WTC11 (cell line): Measurements from ENCODE around the gene RNF19B. TPM values are rescaled to one million over a fixed set of nuclear protein-coding genes. Genes with fewer than 3 reads are reported as not detected.

ENCODE experiments used
- ATAC-seq: fragments of 200-7000 bp; cut with Tn5 transposase; 2 replicates; pipeline ENCODE4 v1.10.0; 2021; ENCODE audit warnings: mild to moderate bottlenecking, moderate library complexity
- CTCF ChIA-PET: fragments of 300-600 bp; sonication (Branson Sonifier 250); formaldehyde crosslinking; loops from one replicate; lab custom pipeline; 2021; ENCODE audit warnings: antibody characterized with exemption; lab: Charles Lee
- POLR2A ChIA-PET: fragments of 350-600 bp; sonication (Branson Sonifier 250); formaldehyde crosslinking; loops from one replicate; lab custom pipeline; 2021; ENCODE audit warnings: antibody characterized with exemption; lab: Charles Lee
- DNase-seq: peaks from one replicate; pipeline ENCODE4 v3.0.0; 2021; ENCODE audit warnings: low spot score
- H3K27ac Mint-ChIP-seq: 2 replicates; pipeline ENCODE4 v1.8.0; 2021; ENCODE audit warnings: mixed read lengths
- H3K27me3 Mint-ChIP-seq: 2 replicates; pipeline ENCODE4 v1.8.0; 2021; ENCODE audit warnings: low read depth, mild to moderate bottlenecking, moderate library complexity, mixed read lengths
- H3K36me3 Mint-ChIP-seq: 2 replicates; pipeline ENCODE4 v1.8.0; 2021; ENCODE audit warnings: mixed read lengths
- H3K4me1 Mint-ChIP-seq: 2 replicates; pipeline ENCODE4 v1.8.0; 2022; ENCODE audit warnings: mixed read lengths
- H3K4me3 Mint-ChIP-seq: 2 replicates; pipeline ENCODE4 v1.8.0; 2021; ENCODE audit warnings: mild to moderate bottlenecking, moderate library complexity, mixed read lengths
- H3K9me3 Mint-ChIP-seq: 2 replicates; pipeline ENCODE4 v1.8.0; 2021; ENCODE audit warnings: mixed read lengths
- ATF6 ChIP-seq: sonication (generic); formaldehyde crosslinking; IDR thresholded peaks from 2 replicates; pipeline ENCODE4 v1.8.1; 2023; ENCODE audit warnings: mild to moderate bottlenecking, missing genetic modification reagents
- CREB1 ChIP-seq: sonication (generic); formaldehyde crosslinking; IDR thresholded peaks from 2 replicates; pipeline ENCODE4 v1.8.0; 2023; ENCODE audit warnings: mild to moderate bottlenecking, missing genetic modification reagents
- E2F5 ChIP-seq: sonication (generic); formaldehyde crosslinking; IDR thresholded peaks from 2 replicates; pipeline ENCODE4 v1.8.1; 2022; ENCODE audit warnings: mild to moderate bottlenecking, moderate library complexity, missing genetic modification reagents
- ESRRA ChIP-seq: sonication (generic); formaldehyde crosslinking; IDR thresholded peaks from 2 replicates; pipeline ENCODE4 v1.8.1; 2022; ENCODE audit warnings: mild to moderate bottlenecking, missing genetic modification reagents, borderline replicate concordance
- FOXP4 ChIP-seq: sonication (generic); formaldehyde crosslinking; IDR thresholded peaks from 2 replicates; pipeline ENCODE4 v1.8.0; 2022; ENCODE audit warnings: mild to moderate bottlenecking, missing genetic modification reagents
- GABPB1 ChIP-seq: sonication (generic); formaldehyde crosslinking; IDR thresholded peaks from 2 replicates; pipeline ENCODE4 v1.8.1; 2023; ENCODE audit warnings: mild to moderate bottlenecking, missing genetic modification reagents
- HMGA2 ChIP-seq: fragments of 250-450 bp; sonication (Bioruptor Pico); IDR thresholded peaks from 2 replicates; pipeline ENCODE4 v1.4.0; 2021; ENCODE audit warnings: mild to moderate bottlenecking, moderate library complexity
- HMGXB4 ChIP-seq: sonication (generic); formaldehyde crosslinking; IDR thresholded peaks from 2 replicates; pipeline ENCODE4 v1.8.1; 2023; ENCODE audit warnings: mild to moderate bottlenecking, moderate library complexity, missing genetic modification reagents
- IRF2 ChIP-seq: sonication (generic); formaldehyde crosslinking; IDR thresholded peaks from 2 replicates; pipeline ENCODE4 v1.8.0; 2022; ENCODE audit warnings: low read depth, missing genetic modification reagents, borderline replicate concordance
- MLX ChIP-seq: sonication (generic); formaldehyde crosslinking; IDR thresholded peaks from 2 replicates; pipeline ENCODE4 v1.8.1; 2023; ENCODE audit warnings: mild to moderate bottlenecking, missing genetic modification reagents, moderate library complexity
- NFYB ChIP-seq: sonication (generic); formaldehyde crosslinking; conservative IDR thresholded peaks from 2 replicates; pipeline ENCODE4 v1.8.0; 2022; ENCODE audit warnings: low read depth, missing genetic modification reagents
- NR3C1 ChIP-seq: sonication (generic); formaldehyde crosslinking; conservative IDR thresholded peaks from 2 replicates; pipeline ENCODE4 v1.8.1; 2023; ENCODE audit warnings: low read depth, mild to moderate bottlenecking, missing genetic modification reagents
- PRDM15 ChIP-seq: sonication (generic); formaldehyde crosslinking; IDR thresholded peaks from 2 replicates; pipeline ENCODE4 v1.8.0; 2022; ENCODE audit warnings: missing genetic modification reagents
- TP53 ChIP-seq: sonication (generic); formaldehyde crosslinking; IDR thresholded peaks from 2 replicates; pipeline ENCODE4 v1.8.1; 2023; ENCODE audit warnings: mild to moderate bottlenecking, missing genetic modification reagents
- ZMAT4 ChIP-seq: fragments of 250-450 bp; sonication (Bioruptor Pico); IDR thresholded peaks from 2 replicates; pipeline ENCODE4 v1.9.0; 2021; ENCODE audit warnings: mild to moderate bottlenecking
- ZNF512 ChIP-seq: sonication (generic); formaldehyde crosslinking; IDR thresholded peaks from 2 replicates; pipeline ENCODE4 v1.8.1; 2022; ENCODE audit warnings: missing genetic modification reagents, borderline replicate concordance
- ZNF671 ChIP-seq: fragments of 250-450 bp; sonication (Bioruptor Pico); IDR thresholded peaks from 2 replicates; pipeline ENCODE4 v1.8.0; 2021; ENCODE audit warnings: mild to moderate bottlenecking
- total RNA-seq: library from RNA; stranded (reverse); gene quantifications from 3 replicates; pipeline ENCODE4 v1.2.3, GENCODE V29; 2021

The RNF19B gene
- total RNA-seq, 1 experiment from 2014 or later = 21.9 TPM

- DNase-seq (no peak), ATAC-seq (no peak)
- CTCF ChIA-PET = interaction anchor here (1.8 kb wide), 1 partner anchor 18 kb away, joined by 6 read pairs; no protein-coding TSS in a partner anchor
- Mint-ChIP-seq H3K4me3 (no peak overlapping the region), H3K9me3 (no peaks in the 10 kb centered on the region), H3K4me1 (peaks cover 52% of the 10 kb centered on the region), H3K27ac (no peak overlapping the region), H3K36me3 (no peaks in the 10 kb centered on the region), H3K27me3 (peaks cover 3% of the 10 kb centered on the region; the same call in 1 of the 2 replicates)
- POLR2A ChIA-PET = no interaction called here
- TF ChIP-seq FOXP4 (CRISPR knock-in tag) = no peak
- TF ChIP-seq HMGA2 (CRISPR knock-in tag) = no peak
- TF ChIP-seq CREB1 (CRISPR knock-in tag) = no peak
- TF ChIP-seq HMGXB4 (CRISPR knock-in tag) = no peak
- TF ChIP-seq MLX (CRISPR knock-in tag) = no peak
- TF ChIP-seq ESRRA (CRISPR knock-in tag) = no peak
- TF ChIP-seq NFYB (CRISPR knock-in tag) = no peak
- no peak for TF ChIP-seq ZNF512 (CRISPR knock-in tag)
- no peak for TF ChIP-seq NR3C1
- no peak for TF ChIP-seq ATF6 (CRISPR knock-in tag)
- TF ChIP-seq IRF2 (CRISPR knock-in tag) = no peak
- no peak for TF ChIP-seq PRDM15 (CRISPR knock-in tag)
- TF ChIP-seq E2F5 (CRISPR knock-in tag) = no peak
- TF ChIP-seq ZNF671 (CRISPR knock-in tag) = no peak
- TF ChIP-seq ZMAT4 = no peak
- no peak for TF ChIP-seq GABPB1 (CRISPR knock-in tag)
- TF ChIP-seq TP53 (CRISPR knock-in tag) = no peak
Observed at GRCh38 chr1:32983020-32983419, 18.4 kb upstream of the RNF19B start.
